NCI-H2107 (cell line): Measurements from ENCODE around the gene ZMYND8.

Experiments
- DNase-seq: peaks from one replicate; lab custom pipeline; 2025; lab: John Stamatoyannopoulos, UW

Gene ZMYND8

GRCh38 chr20:47173596-47174216, 182.8 kb downstream of the ZMYND8 start:
- no peak for DNase-seq

GRCh38 chr20:47172579-47172978, 183.9 kb downstream of the ZMYND8 start:
- no peak for DNase-seq

DNA sequence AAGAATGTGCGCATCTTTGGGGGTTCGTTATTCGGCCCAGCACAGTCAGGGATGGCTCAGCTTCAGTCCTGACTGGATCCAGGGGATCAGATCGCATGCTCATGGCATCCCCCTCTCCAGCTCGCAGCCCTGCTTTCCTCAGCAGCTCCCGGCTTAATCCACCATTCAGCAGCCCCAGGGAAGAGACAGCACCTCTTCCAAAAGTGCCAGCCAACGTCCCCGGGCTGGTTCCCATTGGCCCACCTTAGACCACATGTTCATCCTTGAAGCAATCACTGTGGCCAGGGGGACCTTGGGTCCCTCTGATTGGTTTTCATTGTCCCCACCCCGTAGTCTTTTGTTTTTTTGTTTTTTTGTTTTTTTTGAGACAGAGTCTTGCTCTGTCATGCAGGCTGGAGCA, 188.7 kb downstream of the ZMYND8 start:
- DNase-seq = no peak

- DNase-seq = no peak
Measured at GRCh38 chr20:47165376-47165865, 191.1 kb downstream of the ZMYND8 start.

DNA sequence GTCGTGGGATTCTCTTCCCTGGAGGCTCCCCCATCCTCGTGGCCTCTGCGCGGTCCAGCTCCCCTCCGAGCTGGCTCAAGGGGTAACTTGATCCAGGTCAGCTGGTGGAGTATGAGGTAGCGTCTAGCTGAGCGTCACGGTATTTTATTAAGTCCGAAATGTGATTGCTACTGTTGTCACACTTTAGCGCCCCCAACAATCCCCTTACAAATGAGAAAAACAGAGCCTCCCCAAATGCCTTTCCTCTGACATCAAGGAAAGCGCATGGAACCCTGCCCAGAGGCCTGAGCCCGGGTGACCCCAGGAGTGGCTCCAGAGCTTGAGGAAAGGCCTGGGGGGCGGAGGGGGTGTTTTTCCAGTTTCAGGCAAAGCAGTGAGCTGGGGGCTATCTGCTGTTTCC, 192.4 kb downstream of the ZMYND8 start:
- no peak for DNase-seq

DNA sequence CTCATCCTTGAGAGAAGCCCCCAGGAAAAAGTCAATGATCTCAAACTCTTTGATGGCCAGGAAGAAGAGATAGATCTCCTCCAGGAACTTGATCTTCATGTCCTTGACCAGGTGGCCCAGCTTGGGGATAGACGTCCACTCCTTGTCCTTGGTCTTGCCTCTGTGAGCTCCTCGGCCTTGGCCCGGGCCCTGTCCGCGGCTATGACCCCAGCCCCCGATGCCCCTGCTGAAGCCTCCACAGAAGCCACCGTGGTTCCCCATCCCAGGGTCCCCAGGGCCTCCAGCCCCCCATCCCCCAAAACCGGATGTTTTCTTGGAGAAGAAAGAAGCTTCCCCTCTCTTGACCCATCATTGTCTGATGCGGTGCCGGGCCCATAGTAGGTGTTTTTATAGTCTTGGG, 195.1 kb downstream of the ZMYND8 start:
- DNase-seq = no peak

- no peak for DNase-seq
Measured at GRCh38 chr20:47160992-47161391, 195.5 kb downstream of the ZMYND8 start.

DNA sequence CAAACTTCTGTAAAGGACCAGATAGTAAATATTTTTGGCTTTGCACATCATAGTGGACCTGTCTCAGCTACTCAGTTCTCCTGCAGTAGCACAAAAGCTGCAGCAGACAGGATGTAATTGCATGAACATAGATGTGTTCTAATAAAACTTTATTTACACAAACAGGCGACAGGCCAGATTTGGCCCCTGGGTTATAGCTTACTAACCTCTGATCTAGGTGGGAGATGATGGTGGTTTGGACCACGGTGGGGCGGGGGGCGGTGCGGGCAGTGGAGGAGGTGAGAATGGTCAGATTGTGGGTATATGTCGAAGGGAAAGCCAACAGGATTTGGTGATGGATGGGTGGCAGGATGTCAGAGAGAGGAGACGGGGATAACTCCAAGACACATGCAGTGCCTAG, 196.3 kb downstream of the ZMYND8 start:
- DNase-seq = no peak
